C4-2B (cell line): Measurements from ENCODE around the gene GLB1L2.

Source experiments
- H3K27ac ChIP-seq: fragments of 450-650 bp; 2 replicates; pipeline ENCODE4 v1.5.1; 2017
- CTCF ChIP-seq: fragments of 450-650 bp; conservative IDR thresholded peaks from 2 replicates; pipeline ENCODE4 v1.5.1; 2017; ENCODE audit warnings: mild to moderate bottlenecking
- ZFX ChIP-seq: fragments of 450-650 bp; IDR thresholded peaks from 2 replicates; pipeline ENCODE4 v1.6.1; 2017

The GLB1L2 gene

GRCh38 chr11:134358856-134359490, 27.2 kb downstream of the GLB1L2 start:
- TF ChIP-seq ZFX (no peak), CTCF (no peak)
- no peak overlapping the region for H3K27ac ChIP-seq

GRCh38 chr11:134359646-134360045, 27.9 kb downstream of the GLB1L2 start:
- H3K27ac ChIP-seq, result no peak overlapping the region
- TF ChIP-seq ZFX (no peak), CTCF (no peak)

- TF ChIP-seq ZFX (no peak), CTCF (peak; percentile 97)
- H3K27ac ChIP-seq, result no peak overlapping the region
Observed at GRCh38 chr11:134360050-134360835, 28.5 kb downstream of the GLB1L2 start.

GRCh38 chr11:134361661-134362060, 29.9 kb downstream of the GLB1L2 start:
- no peak overlapping the region for H3K27ac ChIP-seq
- no peak for TF ChIP-seq CTCF
- TF ChIP-seq ZFX, result no peak

GRCh38 chr11:134362192-134362901, 30.6 kb downstream of the GLB1L2 start:
- H3K27ac ChIP-seq, result no peak overlapping the region
- no peak for TF ChIP-seq ZFX
- TF ChIP-seq CTCF, result no peak

GRCh38 chr11:134363161-134363560, 31.4 kb downstream of the GLB1L2 start:
- TF ChIP-seq CTCF, result no peak
- TF ChIP-seq ZFX, result no peak

GRCh38 chr11:134363592-134363991, 31.8 kb downstream of the GLB1L2 start:
- no peak overlapping the region for H3K27ac ChIP-seq
- TF ChIP-seq ZFX, result no peak
- no peak for TF ChIP-seq CTCF

More at GRCh38 chr11:134363161-134363560, 31.4 kb downstream of the GLB1L2 start:
- no peak overlapping the region for H3K27ac ChIP-seq
